NCI-H1417 (cell line): ENCODE measurements around the gene WNT4.
"Not testable (repeated sequence)": the region's sequence is repeated elsewhere in the genome, so short reads cannot be mapped to it uniquely, and the experiment has no call there.

Source experiments
- DNase-seq, 3 experiments: peaks; one replicate each; lab custom pipeline; 2025; lab: John Stamatoyannopoulos, UW

Gene WNT4

GRCh38 chr1:22111115-22111514 is 31.8 kb downstream of the WNT4 start:
- DNase-seq, result no peak

- peak in 1 of 3 experiments; percentile 44 for DNase-seq
These were observed 32.9 kb downstream of the WNT4 start for GRCh38 chr1:22110016-22110415.

GRCh38 chr1:22108339-22109105 is 34.4 kb downstream of the WNT4 start:
- no peak for DNase-seq

- DNase-seq, result no peak
These were observed 35.8 kb downstream of the WNT4 start for GRCh38 chr1:22107126-22107525.

GRCh38 chr1:22105611-22106207 is 37.2 kb downstream of the WNT4 start:
- peak; percentile 42 to 77 (median 46) for DNase-seq

GRCh38 chr1:22104865-22105437 is 37.9 kb downstream of the WNT4 start:
- DNase-seq, result no peak

- no peak for DNase-seq
These were observed 38.8 kb downstream of the WNT4 start for GRCh38 chr1:22104094-22104493.

- no peak for DNase-seq
These were observed 40.2 kb downstream of the WNT4 start for GRCh38 chr1:22102746-22103145.

GRCh38 chr1:22101995-22102394 is 40.9 kb downstream of the WNT4 start:
- DNase-seq, result no peak

- DNase-seq, result no peak
These were observed 41.7 kb downstream of the WNT4 start for GRCh38 chr1:22101199-22101598.

- no peak for DNase-seq
These were observed 42.7 kb downstream of the WNT4 start for GRCh38 chr1:22100168-22100567.

GRCh38 chr1:22098752-22099151 is 44.1 kb downstream of the WNT4 start:
- DNase-seq, result no peak

GRCh38 chr1:22096463-22096862 is 46.4 kb downstream of the WNT4 start:
- DNase-seq, result no peak

GRCh38 chr1:22096036-22096435 is 46.9 kb downstream of the WNT4 start:
- DNase-seq, result no peak

- no peak for DNase-seq
These were observed 49.4 kb downstream of the WNT4 start for GRCh38 chr1:22093513-22093912.

GRCh38 chr1:22092026-22092768 is 50.7 kb downstream of the WNT4 start:
- DNase-seq, result not testable (repeated sequence)

- DNase-seq, result no peak
These were observed 52.0 kb downstream of the WNT4 start for GRCh38 chr1:22090867-22091266.

- no peak for DNase-seq
These were observed 53.1 kb downstream of the WNT4 start for GRCh38 chr1:22089787-22090186.

GRCh38 chr1:22089134-22089571 is 53.7 kb downstream of the WNT4 start:
- DNase-seq, result no peak

GRCh38 chr1:22088331-22088730 is 54.6 kb downstream of the WNT4 start:
- DNase-seq, result no peak

- DNase-seq, result no peak
These were observed 62.7 kb downstream of the WNT4 start for GRCh38 chr1:22080191-22080590.

- DNase-seq, result no peak
These were observed 64.8 kb downstream of the WNT4 start for GRCh38 chr1:22078133-22078532.

- peak in 2 of 3 experiments; percentile 13 to 64 for DNase-seq
These were observed 65.2 kb downstream of the WNT4 start for GRCh38 chr1:22077728-22078127.
